ENCODE measurements around the gene SH3RF3. TPM values are rescaled to one million over a fixed set of nuclear protein-coding genes. Genes with fewer than 3 reads are reported as not detected.

SH3RF3 gene
- total and polyA plus RNA-seq, 2 of the 13 experiments (the other 11 are each of a cell fraction or from before 2014, with no cell fraction given), result 0.04 TPM; not detected in 1

DNA sequence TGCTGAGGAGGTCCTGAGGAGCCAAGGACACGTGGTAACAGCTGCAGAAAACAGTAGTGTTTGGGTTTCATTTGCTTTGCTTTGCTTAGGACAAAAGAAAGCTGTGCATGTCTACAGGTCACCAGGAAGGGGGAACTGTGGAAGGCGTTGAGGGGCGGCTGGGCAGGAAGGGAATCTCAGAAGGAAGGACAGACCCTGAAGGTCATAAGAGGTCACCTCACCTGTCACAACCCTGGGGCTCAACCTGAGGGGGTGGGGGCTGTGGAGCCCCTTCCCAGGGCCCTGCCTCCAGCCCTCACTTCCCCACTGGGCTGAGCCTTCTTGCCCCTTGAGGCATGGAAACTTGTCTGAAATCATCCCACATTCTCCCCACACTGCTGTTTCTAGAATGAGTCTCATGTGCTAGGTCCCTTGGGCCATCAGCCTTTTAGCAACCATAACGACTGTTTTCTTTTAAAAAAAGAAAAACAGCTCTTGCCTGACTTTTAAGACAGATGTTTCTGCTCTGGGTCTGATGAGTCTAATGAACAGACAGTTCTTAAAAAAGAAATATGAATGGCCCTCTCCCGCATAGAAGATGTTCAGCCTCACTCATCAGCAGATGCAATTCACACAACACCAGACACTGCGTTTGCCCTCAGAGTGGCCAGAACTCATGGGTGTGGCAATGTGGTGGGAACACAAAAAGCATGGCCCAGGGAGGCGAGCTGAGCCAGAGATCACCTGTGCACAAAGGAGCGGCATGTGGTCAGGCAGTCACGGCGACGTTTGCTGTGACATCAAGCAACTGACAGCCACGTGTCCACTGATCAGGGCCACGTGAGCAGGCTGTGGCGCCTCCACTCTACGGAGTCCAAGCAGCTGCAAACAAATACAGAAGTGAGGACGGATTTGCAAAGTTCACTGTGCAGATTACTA lies 400.8 kb downstream of the SH3RF3 start (continued):
- TF ChIP-seq ATRX (CRISPR knock-in tag; IDR thresholded peaks at IDR 0.05; ENCODE audit: borderline replicate concordance) (no peak), ZNF414 (CRISPR knock-in tag; IDR thresholded peaks at IDR 0.05) (no peak), ZNF782 (CRISPR knock-in tag; IDR thresholded peaks at IDR 0.05; ENCODE audit: borderline replicate concordance) (no peak), ZNF263 (CRISPR knock-in tag; IDR thresholded peaks at IDR 0.05) (no peak), ZNF143 (CRISPR knock-in tag; IDR thresholded peaks at IDR 0.05) (no peak), MYC (CRISPR knock-in tag; IDR thresholded peaks at IDR 0.05; ENCODE audit: borderline replicate concordance) (peak; percentile 48; the same call in 1 of the 2 replicates), ZSCAN21 (CRISPR knock-in tag; IDR thresholded peaks at IDR 0.05; ENCODE audit: borderline replicate concordance) (0 out of 2 replicates have a peak, but pooled peaks have one; percentile 46), ZNF251 (CRISPR knock-in tag; IDR thresholded peaks at IDR 0.05) (no peak), FOSL1 (CRISPR knock-in tag; IDR thresholded peaks at IDR 0.05; ENCODE audit: borderline replicate concordance) (no peak), ZBTB1 (CRISPR knock-in tag; IDR thresholded peaks at IDR 0.05; ENCODE audit: borderline replicate concordance) (no peak), ZNF572 (CRISPR knock-in tag; IDR thresholded peaks at IDR 0.05) (no peak), NCOR1 (IDR thresholded peaks at IDR 0.05; ENCODE audit: borderline replicate concordance, low read length) (no peak), ARNTL (CRISPR knock-in tag; IDR thresholded peaks at IDR 0.05) (peak; percentile 91), TCF7 (IDR thresholded peaks at IDR 0.05; ENCODE audit: low read depth) (no peak), SKIL (CRISPR knock-in tag; IDR thresholded peaks at IDR 0.05; ENCODE audit: borderline replicate concordance) (no peak), TCF7L2 (IDR thresholded peaks at IDR 0.05; ENCODE audit: low read depth, low read length) (no peak), SAFB2 (CRISPR knock-in tag; IDR thresholded peaks at IDR 0.05; ENCODE audit: borderline replicate concordance, low read depth) (no peak), HOXA7 (CRISPR knock-in tag; IDR thresholded peaks at IDR 0.05) (no peak), FOXP4 (CRISPR knock-in tag; IDR thresholded peaks at IDR 0.05) (peak; percentile 17; the same call in 1 of the 2 replicates), ZFP62 (CRISPR knock-in tag; IDR thresholded peaks at IDR 0.05) (no peak), ZNF709 (CRISPR knock-in tag; IDR thresholded peaks at IDR 0.05) (peak; percentile 58; the same call in 1 of the 2 replicates), ZNF556 (CRISPR knock-in tag; IDR thresholded peaks at IDR 0.05; ENCODE audit: borderline replicate concordance) (no peak)
- TF ChIP-seq, protein P1, sequence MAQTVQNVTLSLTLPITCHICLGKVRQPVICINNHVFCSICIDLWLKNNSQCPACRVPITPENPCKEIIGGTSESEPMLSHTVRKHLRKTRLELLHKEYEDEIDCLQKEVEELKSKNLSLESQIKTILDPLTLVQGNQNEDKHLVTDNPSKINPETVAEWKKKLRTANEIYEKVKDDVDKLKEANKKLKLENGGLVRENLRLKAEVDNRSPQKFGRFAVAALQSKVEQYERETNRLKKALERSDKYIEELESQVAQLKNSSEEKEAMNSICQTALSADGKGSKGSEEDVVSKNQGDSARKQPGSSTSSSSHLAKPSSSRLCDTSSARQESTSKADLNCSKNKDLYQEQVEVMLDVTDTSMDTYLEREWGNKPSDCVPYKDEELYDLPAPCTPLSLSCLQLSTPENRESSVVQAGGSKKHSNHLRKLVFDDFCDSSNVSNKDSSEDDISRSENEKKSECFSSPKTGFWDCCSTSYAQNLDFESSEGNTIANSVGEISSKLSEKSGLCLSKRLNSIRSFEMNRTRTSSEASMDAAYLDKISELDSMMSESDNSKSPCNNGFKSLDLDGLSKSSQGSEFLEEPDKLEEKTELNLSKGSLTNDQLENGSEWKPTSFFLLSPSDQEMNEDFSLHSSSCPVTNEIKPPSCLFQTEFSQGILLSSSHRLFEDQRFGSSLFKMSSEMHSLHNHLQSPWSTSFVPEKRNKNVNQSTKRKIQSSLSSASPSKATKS (CRISPR knock-in tag; IDR thresholded peaks at IDR 0.05), result no peak
